OCI-LY7 (cell line): ENCODE measurements around the gene ADCY5. TPM values are rescaled to one million over a fixed set of nuclear protein-coding genes. Genes with fewer than 3 reads are reported as not detected.

ENCODE experiments used
- BruUV-seq: library from RNA; stranded (reverse); fragments of 400-500 nt; replicated peaks from 2 replicates; lab custom pipeline; 2021; lab: Mats Ljungman, UMichigan
- CTCF ChIA-PET: fragments of 300-600 bp; sonication (Branson Sonifier 250); formaldehyde crosslinking; loops from one replicate; lab custom pipeline; 2022; ENCODE audit warnings: antibody characterized with exemption; ENCODE audit not compliant: unreplicated experiment; lab: Charles Lee
- POLR2A ChIA-PET: fragments of 300-600 bp; sonication (Branson Sonifier 250); formaldehyde crosslinking; loops from one replicate; lab custom pipeline; 2022; ENCODE audit warnings: antibody characterized with exemption; lab: Charles Lee
- DNase-seq: peaks from one replicate; pipeline ENCODE4 v3.0.0-alpha.2; 2015; ENCODE audit warnings: low spot score
- H2AFZ ChIP-seq: fragments of 200-600 bp; sonication (generic), shearing (Covaris generic); 2 replicates; pipeline ENCODE4 v1.6.1; 2014; ENCODE audit warnings: mild to moderate bottlenecking, antibody characterized with exemption, low read length, moderate library complexity
- H3K27ac ChIP-seq: fragments of 200-600 bp; sonication (generic); 2 replicates; pipeline ENCODE4 v1.5.1; 2014; ENCODE audit warnings: mixed run types, low read depth, mild to moderate bottlenecking, moderate library complexity, low read length, inconsistent platforms; ENCODE audit not compliant: poor library complexity, severe bottlenecking
- H3K36me3 ChIP-seq: fragments of 200-600 bp; sonication (generic); 2 replicates; pipeline ENCODE4 v1.6.1; 2014; ENCODE audit warnings: mild to moderate bottlenecking, antibody characterized with exemption, low read length, moderate library complexity, mixed read lengths; ENCODE audit not compliant: insufficient read depth
- H3K4me1 ChIP-seq: fragments of 200-600 bp; sonication (generic); 2 replicates; pipeline ENCODE4 v1.5.1; 2014; ENCODE audit warnings: mild to moderate bottlenecking, low read length; ENCODE audit not compliant: insufficient read depth, poor library complexity, severe bottlenecking
- H3K4me2 ChIP-seq: fragments of 200-600 bp; sonication (generic); 2 replicates; pipeline ENCODE4 v1.6.1; 2014; ENCODE audit warnings: mild to moderate bottlenecking, low read length
- H3K4me3 ChIP-seq: fragments of 200-600 bp; sonication (generic); 2 replicates; pipeline ENCODE4 v1.5.1; 2014; ENCODE audit warnings: mild to moderate bottlenecking, low read depth, low read length; ENCODE audit not compliant: poor library complexity, severe bottlenecking
- H3K79me2 ChIP-seq: fragments of 200-600 bp; sonication (generic); 2 replicates; pipeline ENCODE4 v1.6.1; 2016; ENCODE audit warnings: low read depth, mild to moderate bottlenecking, low read length, moderate library complexity, mixed read lengths; ENCODE audit not compliant: insufficient read depth
- H3K9me2 ChIP-seq: fragments of 200-600 bp; sonication (generic); 2 replicates; pipeline ENCODE4 v1.6.1; 2016; ENCODE audit warnings: mild to moderate bottlenecking, low read length, mixed read lengths; ENCODE audit not compliant: insufficient read depth
- H3K9me3 ChIP-seq: fragments of 200-600 bp; sonication (generic); 2 replicates; pipeline ENCODE4 v1.6.1; 2014; ENCODE audit warnings: mild to moderate bottlenecking, mixed run types, low read length, mixed read lengths
- H4K20me1 ChIP-seq: fragments of 200-600 bp; sonication (generic); 2 replicates; pipeline ENCODE4 v1.6.1; 2014; ENCODE audit warnings: mild to moderate bottlenecking, antibody characterized with exemption, low read length, moderate library complexity, mixed read lengths; ENCODE audit not compliant: insufficient read depth
- CTCF ChIP-seq: fragments of 200-600 bp; sonication (generic); conservative IDR thresholded peaks from 2 replicates; pipeline ENCODE4 v1.5.1; 2014; ENCODE audit warnings: mild to moderate bottlenecking, antibody characterized with exemption, low read length, moderate library complexity, mixed read lengths
- EZH2phosphoT487 ChIP-seq: fragments of 200-600 bp; sonication (generic); IDR thresholded peaks from 2 replicates; pipeline ENCODE4 v1.6.1; 2018; ENCODE audit warnings: low read depth, borderline replicate concordance, mild to moderate bottlenecking, mixed run types, antibody characterized with exemption, low read length, moderate library complexity, mixed read lengths
- intact Hi-C: fragments of 100-400 bp; cut with micrococcal nuclease; formaldehyde crosslinking; loops from one replicate; pipeline ENCODE4 v1.10.0; 2022; ENCODE audit not compliant: unreplicated experiment
- total RNA-seq, 2 experiments: library from RNA; depleted of rRNA in 1 of 2; stranded (reverse); fragments of >200 nt in 1 of 2; shearing (Covaris generic) in 1 of 2; gene quantifications; 2 replicates each; pipeline ENCODE4 v1.2.3, GENCODE V29; 2014 to 2022

The ADCY5 gene
- total RNA-seq, 2 experiments from 2014 or later, result 0.03 to 0.63 TPM

- Histone ChIP-seq H3K79me2 (no peaks in the 10 kb centered on the region), H3K9me3 (no peaks in the 10 kb centered on the region), H2AFZ (no peak overlapping the region), H3K27ac (no peak overlapping the region), H3K9me2 (no peaks in the 10 kb centered on the region), H4K20me1 (no peaks in the 10 kb centered on the region), H3K4me2 (no peak overlapping the region), H3K4me1 (no peaks in the 10 kb centered on the region), H3K36me3 (no peaks in the 10 kb centered on the region), H3K4me3 (no peak overlapping the region)
- CTCF ChIA-PET, result no interaction called here
- no TSS peak for BruUV-seq
- DNase-seq, result no peak
- TF ChIP-seq CTCF (no peak), EZH2phosphoT487 (no peak)
- intact Hi-C loops, result no loop called here
- POLR2A ChIA-PET, result no interaction called here
Observed at GRCh38 chr3:123405936-123406510, 42.9 kb downstream of the ADCY5 start.

GRCh38 chr3:123405021-123405420 is 43.9 kb downstream of the ADCY5 start:
- Histone ChIP-seq H3K9me3 (no peaks in the 10 kb centered on the region), H4K20me1 (no peaks in the 10 kb centered on the region), H3K4me2 (no peak overlapping the region), H3K4me1 (no peaks in the 10 kb centered on the region), H3K9me2 (no peaks in the 10 kb centered on the region), H3K4me3 (no peak overlapping the region), H3K36me3 (no peaks in the 10 kb centered on the region), H3K79me2 (no peaks in the 10 kb centered on the region), H3K27ac (no peak overlapping the region), H2AFZ (no peak overlapping the region)
- no peak for TF ChIP-seq CTCF
- BruUV-seq, result no TSS peak
- intact Hi-C loops, result no loop called here
- ChIA-PET CTCF (no interaction called here), POLR2A (no interaction called here)
- DNase-seq, result no peak

GRCh38 chr3:123404391-123404790 is 44.5 kb downstream of the ADCY5 start:
- intact Hi-C loops, result no loop called here
- ChIA-PET CTCF (no interaction called here), POLR2A (no interaction called here)
- Histone ChIP-seq H3K4me3 (no peak overlapping the region), H2AFZ (no peak overlapping the region), H3K36me3 (no peaks in the 10 kb centered on the region), H3K9me2 (no peaks in the 10 kb centered on the region), H3K9me3 (no peaks in the 10 kb centered on the region), H4K20me1 (no peaks in the 10 kb centered on the region), H3K79me2 (no peaks in the 10 kb centered on the region), H3K4me2 (no peak overlapping the region), H3K4me1 (no peaks in the 10 kb centered on the region), H3K27ac (no peak overlapping the region)
- BruUV-seq, result no TSS peak
- DNase-seq, result no peak
- TF ChIP-seq CTCF (no peak), EZH2phosphoT487 (no peak)
